Kidney (tissue), 14 donors: ENCODE measurements around the gene FLNB. TPM values are rescaled to one million over a fixed set of nuclear protein-coding genes. Genes with fewer than 3 reads are reported as not detected.

Experiments used
- DNase-seq, 5 donors: peaks; one replicate each; pipeline ENCODE4 v3.0.0-alpha.2; 2013 to 2020
- FAIRE-seq: peaks from 2 replicates; lab custom pipeline; 2012; peaks lifted over from hg19 to GRCh38; lab: Jason Lieb, UNC
- H3K27ac ChIP-seq, 2 donors: one replicate each; pipeline ENCODE4 v1.7.0; 2013; ENCODE audit warnings: low read depth in 2 of 2, low read length in 2 of 2, inconsistent platforms in 1 of 2
- H3K27me3 ChIP-seq: one replicate; pipeline ENCODE4 v1.7.1; 2013; ENCODE audit warnings: low read length, inconsistent platforms; ENCODE audit not compliant: control insufficient read depth, insufficient read depth
- H3K36me3 ChIP-seq, 3 donors: one replicate each; pipeline versions ENCODE4 v1.7.0 to v1.7.1; 2013; ENCODE audit warnings: low read length in 3 of 3, control low read depth in 1 of 3, inconsistent platforms in 1 of 3; ENCODE audit not compliant: insufficient read depth in 3 of 3, control insufficient read depth in 2 of 3
- H3K4me1 ChIP-seq, 3 donors: one replicate each; pipeline versions ENCODE4 v1.7.0 to v1.7.1; 2013; ENCODE audit warnings: low read length in 3 of 3, inconsistent platforms in 1 of 3, low read depth in 1 of 3; ENCODE audit not compliant: control insufficient read depth in 2 of 3, insufficient read depth in 2 of 3
- H3K4me3 ChIP-seq, 3 donors: one replicate each; pipeline versions ENCODE4 v1.7.0 to v1.8.1; 2013; ENCODE audit warnings: low read length in 3 of 3, control low read depth in 1 of 3, inconsistent platforms in 1 of 3
- H3K9ac ChIP-seq, 3 donors: one replicate each; pipeline versions ENCODE4 v1.7.0 to v1.7.1; 2013; ENCODE audit warnings: low read length in 3 of 3, control low read depth in 1 of 3, inconsistent platforms in 1 of 3
- H3K9me3 ChIP-seq, 3 donors: one replicate each; pipeline versions ENCODE4 v1.7.0 to v1.7.1; 2013; ENCODE audit warnings: low read length in 3 of 3, control low read depth in 1 of 3, inconsistent platforms in 1 of 3; ENCODE audit not compliant: control insufficient read depth in 2 of 3, insufficient read depth in 1 of 3
- intact Hi-C: fragments of 100-400 bp; cut with DNase I; formaldehyde crosslinking; loops from one replicate; pipeline ENCODE4 v1.11.1; 2022
- polyA plus RNA-seq: library from polyadenylated mRNA; stranded (reverse); fragments of 350-450 nt; fragmentation: Illumina TruSeq; extraction: RNeasy Lipid Tissue Mini Kit (QIAGEN cat#74804); gene quantifications from one replicate; pipeline ENCODE4 v1.2.3, GENCODE V29; 2014; ENCODE audit warnings: low read depth, low replicate concordance; ENCODE audit not compliant: insufficient read depth
- total RNA-seq: library from RNA; stranded (reverse); fragmentation: NEBNext Ultra II Directional; extraction: Animal tissue kit (Norgen Biotek cat#: 25700); gene quantifications from one replicate; pipeline ENCODE4 v1.2.1, GENCODE V29; 2021
- TF ChIP-seq, protein P1 (sequence below): IDR thresholded peaks from 3 replicates; pipeline ENCODE4 v1.5.1; 2012; ENCODE audit warnings: mild to moderate bottlenecking, moderate library complexity, borderline replicate concordance; ENCODE audit not compliant: insufficient read depth; ENCODE audit errors: extremely low read depth
- donor health status: control.
- donor health status: control.
- donor health status: control.
- donor health status: control.
- donor health status: control.
- donor health status: DM: yes; HTN: yes; CAD: no.
- donor health status: Normal renal cell carcinoma (clear cell type).

Gene FLNB
- total and polyA plus RNA-seq, 2 donors from 2014 or later: 115 to 216 TPM

- FAIRE-seq: no peak
- TF ChIP-seq, protein P1, sequence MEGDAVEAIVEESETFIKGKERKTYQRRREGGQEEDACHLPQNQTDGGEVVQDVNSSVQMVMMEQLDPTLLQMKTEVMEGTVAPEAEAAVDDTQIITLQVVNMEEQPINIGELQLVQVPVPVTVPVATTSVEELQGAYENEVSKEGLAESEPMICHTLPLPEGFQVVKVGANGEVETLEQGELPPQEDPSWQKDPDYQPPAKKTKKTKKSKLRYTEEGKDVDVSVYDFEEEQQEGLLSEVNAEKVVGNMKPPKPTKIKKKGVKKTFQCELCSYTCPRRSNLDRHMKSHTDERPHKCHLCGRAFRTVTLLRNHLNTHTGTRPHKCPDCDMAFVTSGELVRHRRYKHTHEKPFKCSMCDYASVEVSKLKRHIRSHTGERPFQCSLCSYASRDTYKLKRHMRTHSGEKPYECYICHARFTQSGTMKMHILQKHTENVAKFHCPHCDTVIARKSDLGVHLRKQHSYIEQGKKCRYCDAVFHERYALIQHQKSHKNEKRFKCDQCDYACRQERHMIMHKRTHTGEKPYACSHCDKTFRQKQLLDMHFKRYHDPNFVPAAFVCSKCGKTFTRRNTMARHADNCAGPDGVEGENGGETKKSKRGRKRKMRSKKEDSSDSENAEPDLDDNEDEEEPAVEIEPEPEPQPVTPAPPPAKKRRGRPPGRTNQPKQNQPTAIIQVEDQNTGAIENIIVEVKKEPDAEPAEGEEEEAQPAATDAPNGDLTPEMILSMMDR: no peak
- Histone ChIP-seq H3K27ac (peak overlapping the region; percentile 35 to 52), H3K4me1 (peaks cover 3 to 30% (median 19%) of the 10 kb centered on the region in 3 donors), H3K9me3 (no peaks in the 10 kb centered on the region), H3K4me3 (no peak overlapping the region), H3K36me3 (peaks cover 9 to 50% (median 22%) of the 10 kb centered on the region in 3 donors), H3K9ac (no peak overlapping the region), H3K27me3 (no peaks in the 10 kb centered on the region)
- intact Hi-C loops: no loop called here
- DNase-seq: peak in 1 of 5 donors; percentile 22
Measured at GRCh38 chr3:58101499-58102389, 93.5 kb downstream of the FLNB start.

DNA sequence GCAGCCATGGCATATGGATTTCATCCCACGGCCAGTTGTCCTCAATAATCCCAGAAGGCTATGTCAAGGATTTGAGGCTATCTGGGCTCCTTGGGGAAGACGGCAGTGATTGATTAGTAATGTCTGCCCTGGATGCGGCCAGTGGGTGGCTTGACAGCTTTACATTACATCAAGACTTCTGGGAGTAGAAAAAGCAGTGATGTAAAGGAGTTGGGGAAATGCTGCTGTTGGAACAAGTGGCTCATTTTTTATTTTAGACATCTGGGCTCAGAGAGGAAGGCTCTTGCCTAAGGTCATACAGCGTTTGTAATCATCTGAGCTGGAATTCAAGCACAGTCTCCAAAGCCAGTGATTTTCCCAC is 94.1 kb downstream of the FLNB start:
- intact Hi-C loops: no loop called here
- Histone ChIP-seq H3K36me3 (peaks cover 11 to 51% (median 21%) of the 10 kb centered on the region in 3 donors), H3K4me3 (no peak overlapping the region), H3K27ac (peak overlapping the region; percentile 52 to 75), H3K4me1 (peaks cover 3 to 30% (median 19%) of the 10 kb centered on the region in 3 donors), H3K9me3 (no peaks in the 10 kb centered on the region), H3K9ac (no peak overlapping the region), H3K27me3 (no peaks in the 10 kb centered on the region)
- DNase-seq (no peak), FAIRE-seq (no peak)
- TF ChIP-seq, protein P1: no peak

DNA sequence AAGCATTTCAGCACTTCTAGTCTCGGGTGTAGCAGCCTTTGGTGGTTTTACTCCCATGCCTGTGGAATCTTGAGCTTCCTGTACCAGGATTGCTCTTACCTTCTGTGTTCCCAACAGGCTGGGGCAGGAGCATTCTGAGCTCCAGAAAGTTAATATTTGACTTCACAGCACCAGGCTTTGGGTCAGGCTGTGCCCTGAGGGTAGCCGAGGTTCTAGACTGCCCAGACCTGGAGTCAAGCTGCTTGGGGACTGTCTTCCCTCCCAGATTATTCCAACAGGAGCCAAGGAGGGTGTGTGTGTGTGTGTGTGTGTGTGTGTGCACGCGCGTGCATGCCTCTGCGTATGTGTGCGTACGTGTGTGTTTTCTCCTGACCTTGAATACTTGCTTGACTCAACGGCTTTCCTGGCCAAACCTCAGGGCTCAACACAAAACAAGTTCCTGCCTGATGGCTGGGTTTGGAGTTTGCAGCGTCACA is 94.8 kb downstream of the FLNB start:
- Histone ChIP-seq H3K4me1 (peaks cover 3 to 30% (median 19%) of the 10 kb centered on the region in 3 donors), H3K9ac (peak overlapping the region in 1 of 3 donors; percentile 14), H3K27me3 (no peaks in the 10 kb centered on the region), H3K9me3 (no peaks in the 10 kb centered on the region), H3K27ac (peak overlapping the region; percentile 52 to 75), H3K4me3 (peak overlapping the region in 1 of 3 donors; percentile 6), H3K36me3 (peaks cover 11 to 49% (median 21%) of the 10 kb centered on the region in 3 donors)
- peak in 4 of 5 donors; percentile 55 to 85 (median 65) for DNase-seq
- FAIRE-seq: no peak
- intact Hi-C loops: no loop called here
- TF ChIP-seq, protein P1: no peak
